ENCODE measurements around the gene EFNB3. TPM values are rescaled to one million over a fixed set of nuclear protein-coding genes. Genes with fewer than 3 reads are reported as not detected.

The EFNB3 gene
- total and polyA plus RNA-seq, 7 experiments from 2014 or later, result not detected

GRCh38 chr17:7715936-7716886, 11.2 kb downstream of the EFNB3 start:
- H3K27ac ChIP-seq (ENCODE audit: low read depth, low read length), result no peak overlapping the region
- Mint-ChIP-seq H3K9me3 (peaks cover 0 to 3% (median 0%) of the 10 kb centered on the region in 11 donors), H3K36me3 (no peaks in the 10 kb centered on the region), H3K27ac (peak overlapping the region in 1 of 9 donors; percentile 55), H3K27me3 (peaks cover 50 to 84% (median 66%) of the 10 kb centered on the region in 5 donors), H3K4me1 (peaks cover 12 to 32% (median 15%) of the 10 kb centered on the region in 7 donors), H3K4me3 (peak overlapping the region in 9 of 10 donors; percentile 26 to 85 (median 71))
- peaks cover 4 to 11% of the 10 kb centered on the region in 2 donors for H3K4me1 ChIP-seq (ENCODE audit: control insufficient read depth in 2 of 2, insufficient read depth in 2 of 2, low read length in 2 of 2)
- intact Hi-C loops (cut with micrococcal nuclease), result loop anchor here in 1 of 2 donors (2.0 kb wide), 1 partner anchor 27 kb away; the partner anchor contains the start of gene WRAP53
- peaks cover 6 to 16% of the 10 kb centered on the region in 2 donors for H3K27me3 ChIP-seq (ENCODE audit: control insufficient read depth in 2 of 2, insufficient read depth in 2 of 2, low read length in 2 of 2)
- no peaks in the 10 kb centered on the region for H3K9me3 ChIP-seq (ENCODE audit: control insufficient read depth in 2 of 3, low read length in 3 of 3)
- CTCF ChIA-PET, result no interaction called here
- POLR2A ChIA-PET, result interaction anchor here (0.9 kb wide), 1 partner anchor 26 kb away, joined by 3 read pairs; no protein-coding TSS in a partner anchor
- DNase-seq (no peak), ATAC-seq (no peak)
- H3K36me3 ChIP-seq (ENCODE audit: control insufficient read depth in 2 of 3, insufficient read depth in 3 of 3, low read length in 3 of 3), result no peaks in the 10 kb centered on the region
- no peak overlapping the region for H3K4me3 ChIP-seq (ENCODE audit: low read length)

- H3K9me3 ChIP-seq (ENCODE audit: control insufficient read depth in 2 of 3, low read length in 3 of 3), result no peaks in the 10 kb centered on the region
- Mint-ChIP-seq H3K4me3 (peak within 1 kb of the TSS; percentile 26 to 85 (median 74)), H3K4me1 (peaks cover 10 to 28% (median 15%) of the 10 kb centered on the region in 7 donors), H3K27me3 (peaks cover 51 to 84% (median 67%) of the 10 kb centered on the region in 5 donors), H3K9me3 (no peaks in the 10 kb centered on the region), H3K36me3 (no peaks in the 10 kb centered on the region), H3K27ac (no peak within 1 kb of the TSS)
- no peak within 1 kb of the TSS for H3K27ac ChIP-seq (ENCODE audit: low read depth, low read length)
- peak; percentile 49 for ATAC-seq
- peaks cover 4 to 11% of the 10 kb centered on the region in 2 donors for H3K4me1 ChIP-seq (ENCODE audit: control insufficient read depth in 2 of 2, insufficient read depth in 2 of 2, low read length in 2 of 2)
- DNase-seq, result peak in 5 of 9 donors; percentile 14 to 63 (median 27)
- peaks cover 6 to 16% of the 10 kb centered on the region in 2 donors for H3K27me3 ChIP-seq (ENCODE audit: control insufficient read depth in 2 of 2, insufficient read depth in 2 of 2, low read length in 2 of 2)
- no peaks in the 10 kb centered on the region for H3K36me3 ChIP-seq (ENCODE audit: control insufficient read depth in 2 of 3, insufficient read depth in 3 of 3, low read length in 3 of 3)
- intact Hi-C loops (cut with micrococcal nuclease), result loop anchor here in 1 of 2 donors (2.0 kb wide), 1 partner anchor 28 kb away; the partner anchor contains the start of gene WRAP53
- POLR2A ChIA-PET, result interaction anchor here (0.9 kb wide), 1 partner anchor 27 kb away, joined by 3 read pairs; no protein-coding TSS in a partner anchor
- CTCF ChIA-PET, result no interaction called here
- H3K4me3 ChIP-seq (ENCODE audit: low read length), result peak within 1 kb of the TSS; percentile 20
Measured at GRCh38 chr17:7716901-7717755, 12.1 kb downstream of the EFNB3 start, which contains the start of gene DNAH2. Gene DNAH2, plus strand, starts transcription at chr17:7717744. Its CDS starts 1,991 bp downstream, at chr17:7719735.

GRCh38 chr17:7717756-7718350, 12.9 kb downstream of the EFNB3 start:
- Mint-ChIP-seq H3K27ac (no peak overlapping the region), H3K4me1 (peaks cover 10 to 28% (median 15%) of the 10 kb centered on the region in 7 donors), H3K9me3 (no peaks in the 10 kb centered on the region), H3K27me3 (peaks cover 51 to 82% (median 65%) of the 10 kb centered on the region in 5 donors), H3K36me3 (no peaks in the 10 kb centered on the region), H3K4me3 (peak overlapping the region; percentile 26 to 85 (median 70))
- Histone ChIP-seq H3K9me3 (ENCODE audit: control insufficient read depth in 2 of 3, low read length in 3 of 3) (no peaks in the 10 kb centered on the region), H3K27me3 (ENCODE audit: control insufficient read depth in 2 of 2, insufficient read depth in 2 of 2, low read length in 2 of 2) (peaks cover 6 to 16% of the 10 kb centered on the region in 2 donors), H3K36me3 (ENCODE audit: control insufficient read depth in 2 of 3, insufficient read depth in 3 of 3, low read length in 3 of 3) (no peaks in the 10 kb centered on the region), H3K27ac (ENCODE audit: low read depth, low read length) (no peak overlapping the region), H3K4me1 (ENCODE audit: control insufficient read depth in 2 of 2, insufficient read depth in 2 of 2, low read length in 2 of 2) (peaks cover 4 to 11% of the 10 kb centered on the region in 2 donors), H3K4me3 (ENCODE audit: low read length) (peak overlapping the region; percentile 20)
- peak in 3 of 9 donors; percentile 30 to 35 (median 33) for DNase-seq
- ChIA-PET CTCF (no interaction called here), POLR2A (no interaction called here)
- intact Hi-C loops (cut with micrococcal nuclease), result loop anchor here in 1 of 2 donors (2.0 kb wide), 1 partner anchor 29 kb away; the partner anchor contains the start of gene WRAP53
- peak; percentile 81 for ATAC-seq

- H3K9me3 ChIP-seq (ENCODE audit: control insufficient read depth in 2 of 3, low read length in 3 of 3), result no peaks in the 10 kb centered on the region
- no peak overlapping the region for H3K27ac ChIP-seq (ENCODE audit: low read depth, low read length)
- CTCF ChIA-PET, result no interaction called here
- no peak for DNase-seq
- peaks cover 5 to 25% (median 15%) of the 10 kb centered on the region in 7 donors for H3K4me1 Mint-ChIP-seq
- intact Hi-C loops (cut with micrococcal nuclease), result no loop called here
- no peak for ATAC-seq
- no peaks in the 10 kb centered on the region for H3K9me3 Mint-ChIP-seq
- peaks cover 40 to 76% (median 61%) of the 10 kb centered on the region in 5 donors for H3K27me3 Mint-ChIP-seq
- no peak overlapping the region for H3K4me3 ChIP-seq (ENCODE audit: low read length)
- no peak overlapping the region for H3K4me3 Mint-ChIP-seq
- no peaks in the 10 kb centered on the region for H3K36me3 ChIP-seq (ENCODE audit: control insufficient read depth in 2 of 3, insufficient read depth in 3 of 3, low read length in 3 of 3)
- no peaks in the 10 kb centered on the region for H3K36me3 Mint-ChIP-seq
- no peak overlapping the region for H3K27ac Mint-ChIP-seq
- POLR2A ChIA-PET, result no interaction called here
- peaks cover 4 to 11% of the 10 kb centered on the region in 2 donors for H3K4me1 ChIP-seq (ENCODE audit: control insufficient read depth in 2 of 2, insufficient read depth in 2 of 2, low read length in 2 of 2)
- H3K27me3 ChIP-seq (ENCODE audit: control insufficient read depth in 2 of 2, insufficient read depth in 2 of 2, low read length in 2 of 2), result peaks cover 4 to 16% of the 10 kb centered on the region in 2 donors
Measured at GRCh38 chr17:7719661-7720060, 14.7 kb downstream of the EFNB3 start.

GRCh38 chr17:7720125-7720524, 15.1 kb downstream of the EFNB3 start:
- H3K36me3 Mint-ChIP-seq, result no peaks in the 10 kb centered on the region
- peaks cover 5 to 25% (median 15%) of the 10 kb centered on the region in 7 donors for H3K4me1 Mint-ChIP-seq
- ATAC-seq, result no peak
- POLR2A ChIA-PET, result no interaction called here
- Histone ChIP-seq H3K36me3 (ENCODE audit: control insufficient read depth in 2 of 3, insufficient read depth in 3 of 3, low read length in 3 of 3) (no peaks in the 10 kb centered on the region), H3K4me3 (ENCODE audit: low read length) (no peak overlapping the region), H3K27me3 (ENCODE audit: control insufficient read depth in 2 of 2, insufficient read depth in 2 of 2, low read length in 2 of 2) (peaks cover 4 to 16% of the 10 kb centered on the region in 2 donors), H3K27ac (ENCODE audit: low read depth, low read length) (no peak overlapping the region), H3K9me3 (ENCODE audit: control insufficient read depth in 2 of 3, low read length in 3 of 3) (no peaks in the 10 kb centered on the region), H3K4me1 (ENCODE audit: control insufficient read depth in 2 of 2, insufficient read depth in 2 of 2, low read length in 2 of 2) (peaks cover 4 to 11% of the 10 kb centered on the region in 2 donors)
- H3K4me3 Mint-ChIP-seq, result no peak overlapping the region
- peaks cover 38 to 74% (median 60%) of the 10 kb centered on the region in 5 donors for H3K27me3 Mint-ChIP-seq
- H3K27ac Mint-ChIP-seq, result no peak overlapping the region
- CTCF ChIA-PET, result no interaction called here
- DNase-seq, result no peak
- H3K9me3 Mint-ChIP-seq, result no peaks in the 10 kb centered on the region
- intact Hi-C loops (cut with micrococcal nuclease), result no loop called here

- CTCF ChIA-PET, result no interaction called here
- Histone ChIP-seq H3K27ac (ENCODE audit: low read depth, low read length) (no peak overlapping the region), H3K4me1 (ENCODE audit: control insufficient read depth in 2 of 2, insufficient read depth in 2 of 2, low read length in 2 of 2) (peaks cover 4 to 11% of the 10 kb centered on the region in 2 donors), H3K4me3 (ENCODE audit: low read length) (no peak overlapping the region), H3K9me3 (ENCODE audit: control insufficient read depth in 2 of 3, low read length in 3 of 3) (no peaks in the 10 kb centered on the region), H3K27me3 (ENCODE audit: control insufficient read depth in 2 of 2, insufficient read depth in 2 of 2, low read length in 2 of 2) (peaks cover under 1 to 2% of the 10 kb centered on the region in 2 donors), H3K36me3 (ENCODE audit: control insufficient read depth in 2 of 3, insufficient read depth in 3 of 3, low read length in 3 of 3) (no peaks in the 10 kb centered on the region)
- intact Hi-C loops (cut with micrococcal nuclease), result no loop called here
- H3K4me3 Mint-ChIP-seq, result no peak overlapping the region
- no peak for ATAC-seq
- no peak overlapping the region for H3K27ac Mint-ChIP-seq
- no peaks in the 10 kb centered on the region for H3K36me3 Mint-ChIP-seq
- POLR2A ChIA-PET, result no interaction called here
- DNase-seq, result no peak
- peaks cover 5 to 21% (median 11%) of the 10 kb centered on the region in 7 donors for H3K4me1 Mint-ChIP-seq
- H3K27me3 Mint-ChIP-seq, result peaks cover 35 to 59% (median 48%) of the 10 kb centered on the region in 5 donors
- H3K9me3 Mint-ChIP-seq, result no peaks in the 10 kb centered on the region
Measured at GRCh38 chr17:7721612-7722011, 16.6 kb downstream of the EFNB3 start.

Data from naive thymus-derived CD4-positive, alpha-beta T cell (primary cell).